GM18499 (cell line): ENCODE results near the gene RDM1.
"Not testable (repeated sequence)": the region's sequence is repeated elsewhere in the genome, so short reads cannot be mapped to it uniquely, and the experiment has no call there.

Source experiments
- ATAC-seq: cut with Tn5 transposase; IDR thresholded peaks from one replicate; pipeline ENCODE4 v1.9.1; 2021; ENCODE audit warnings: moderate number of reproducible peaks; ENCODE audit not compliant: insufficient read depth, unreplicated experiment

The RDM1 gene

DNA sequence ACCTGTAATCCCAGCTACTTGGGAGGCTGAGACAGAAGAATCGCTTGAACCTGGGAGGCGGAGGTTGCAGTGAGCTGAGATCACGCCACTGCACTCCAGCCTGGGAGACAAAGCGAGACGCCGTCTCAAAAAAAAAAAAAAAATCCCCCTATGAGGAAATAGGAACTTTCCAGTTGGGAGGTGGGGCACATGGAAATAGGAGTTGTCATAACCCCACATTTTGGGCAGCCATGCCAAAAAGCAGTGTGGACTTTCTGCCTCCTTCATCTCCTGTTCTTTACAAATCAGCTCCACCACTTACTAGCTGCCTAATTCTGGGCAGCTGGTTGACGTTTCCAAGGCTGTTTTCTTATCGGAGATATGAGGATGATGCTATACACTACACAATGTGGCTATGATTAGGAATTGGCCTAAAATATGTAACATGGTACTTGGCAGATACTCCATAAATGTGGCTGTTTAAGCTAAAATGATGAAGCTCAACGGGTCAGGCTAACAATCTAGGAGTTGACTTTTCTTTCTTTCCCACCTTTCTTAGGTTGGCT, 28.9 kb downstream of the RDM1 start:
- no peak for ATAC-seq

DNA sequence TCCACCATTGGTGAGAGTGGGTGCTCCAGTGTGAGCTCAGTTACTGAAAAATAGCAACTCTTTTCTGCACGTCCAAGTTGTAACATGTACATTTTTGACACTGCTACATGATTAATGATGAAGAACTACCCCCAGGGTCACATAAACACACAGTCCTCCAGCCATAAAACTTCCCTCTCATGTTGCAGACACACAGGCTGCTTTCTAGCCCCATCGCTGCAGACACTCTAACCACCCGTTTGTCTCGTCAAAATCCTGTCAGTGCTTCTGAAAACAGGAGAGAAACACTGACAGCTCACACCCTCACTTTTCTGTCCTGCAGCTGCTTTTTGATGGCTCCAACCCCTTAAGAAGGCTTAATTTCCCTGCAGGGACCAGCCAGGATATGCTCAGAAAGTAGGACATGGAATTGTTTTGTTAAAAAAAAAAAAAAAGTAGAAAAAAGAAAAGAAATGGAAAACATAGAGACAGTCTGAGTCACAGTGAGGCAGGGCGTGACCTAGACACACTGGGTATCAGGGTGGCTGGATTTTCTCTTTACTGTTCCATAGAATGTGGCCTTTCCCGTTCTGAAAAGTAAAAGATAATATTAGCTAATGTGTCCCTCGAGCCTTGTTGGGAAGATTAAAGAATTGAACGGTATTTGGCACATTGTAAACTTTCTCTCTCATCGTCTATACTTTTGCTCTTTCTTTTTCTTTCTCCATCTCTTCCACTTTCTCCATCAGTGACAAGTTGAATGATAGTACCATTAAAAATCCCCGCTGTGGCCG, 29.7 kb downstream of the RDM1 start:
- ATAC-seq, result no peak

DNA sequence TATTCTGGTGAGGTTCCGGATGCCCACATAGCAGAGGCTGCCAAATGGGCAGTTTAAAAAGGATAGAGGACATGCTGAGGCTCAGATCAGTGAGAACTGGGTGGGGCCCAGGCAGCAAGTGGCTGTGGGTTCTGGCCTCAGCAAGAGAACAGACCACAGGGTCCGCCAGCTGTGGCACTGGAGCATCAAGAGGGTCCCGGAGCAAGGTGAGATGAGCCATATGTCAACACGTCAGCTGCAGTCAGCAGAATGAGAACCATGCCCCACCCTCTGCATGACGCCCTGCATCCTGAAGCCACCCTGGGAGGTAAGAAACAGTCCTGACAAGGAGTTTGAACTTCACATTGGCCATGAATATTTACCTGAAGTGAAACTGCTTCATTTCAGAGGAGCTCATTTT, 30.3 kb downstream of the RDM1 start:
- no peak for ATAC-seq

GRCh38 chr17:35898283-35899070, 32.1 kb downstream of the RDM1 start:
- ATAC-seq, result no peak

- ATAC-seq, result not testable (repeated sequence)
Observed at GRCh38 chr17:35897772-35898171, 32.8 kb downstream of the RDM1 start.

- no peak for ATAC-seq
Observed at GRCh38 chr17:35895636-35896587, 34.7 kb downstream of the RDM1 start.

GRCh38 chr17:35894206-35894605, 36.4 kb downstream of the RDM1 start:
- ATAC-seq, result no peak

GRCh38 chr17:35893751-35894150, 36.8 kb downstream of the RDM1 start:
- ATAC-seq, result no peak

GRCh38 chr17:35892091-35893035, 38.2 kb downstream of the RDM1 start:
- ATAC-seq, result no peak

DNA sequence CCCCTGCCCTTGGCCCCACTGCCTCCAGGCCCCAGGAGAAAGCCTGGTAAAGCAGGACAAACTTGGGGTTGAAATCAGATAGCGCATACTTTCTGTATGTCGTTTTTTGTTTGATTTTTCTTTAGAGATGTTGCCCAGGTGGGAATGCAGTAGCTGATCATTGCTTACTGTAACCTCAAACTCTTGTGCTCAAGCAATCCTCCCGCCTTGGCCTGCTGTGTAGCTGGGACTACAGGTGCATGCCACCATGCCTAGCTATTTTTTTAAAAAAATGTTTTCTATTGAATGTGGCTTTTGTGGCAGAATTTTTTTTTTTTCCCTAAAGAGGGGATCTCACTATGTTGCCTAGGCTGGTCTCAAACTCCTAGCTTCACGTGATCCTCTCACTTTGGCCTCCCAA, 39.3 kb downstream of the RDM1 start:
- ATAC-seq, result no peak

DNA sequence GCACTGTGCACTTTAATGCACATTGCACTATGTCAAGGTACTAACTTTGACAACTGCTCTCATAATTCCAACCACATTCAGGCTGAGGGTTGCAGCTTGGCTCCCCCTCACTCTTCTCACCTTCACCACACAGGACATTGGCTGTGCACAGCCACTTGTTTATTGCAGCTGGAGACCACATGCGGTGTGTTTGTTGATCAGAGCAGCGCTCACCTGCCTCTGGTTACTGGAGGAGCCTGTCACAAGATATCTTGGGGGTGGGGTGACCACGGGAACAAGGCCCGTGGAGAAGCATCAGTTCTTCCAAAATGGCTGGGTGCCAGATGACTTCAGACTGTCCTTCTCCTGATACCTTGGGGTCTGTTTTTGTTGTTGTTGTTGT, 39.8 kb downstream of the RDM1 start:
- no peak for ATAC-seq

GRCh38 chr17:35889818-35890773, 40.5 kb downstream of the RDM1 start:
- ATAC-seq, result no peak

DNA sequence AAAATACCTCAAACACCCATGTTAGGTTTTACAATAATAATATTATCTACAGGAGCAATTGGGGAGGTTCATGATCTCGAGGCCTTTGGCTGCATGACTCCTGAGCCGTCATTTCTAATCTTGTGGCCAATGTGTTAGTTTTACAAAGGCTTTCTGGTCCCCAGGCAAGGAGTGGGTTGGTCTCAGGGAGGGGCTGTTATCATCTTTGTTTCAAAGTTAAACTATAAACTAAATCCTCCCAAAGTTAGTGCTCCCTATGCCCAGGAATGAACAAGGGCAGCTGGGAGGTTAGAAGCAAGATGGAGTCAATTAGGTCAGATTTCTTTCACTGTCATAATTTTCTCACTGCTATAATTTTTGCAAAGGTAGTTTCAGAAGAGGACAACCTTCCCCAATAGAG, 41.3 kb downstream of the RDM1 start:
- no peak for ATAC-seq

GRCh38 chr17:35879773-35880654, 50.6 kb downstream of the RDM1 start, which contains the start of gene CCL5:
Gene CCL5 (minus strand): TSS chr17:35880360.
- ATAC-seq, result peak; percentile 85

GRCh38 chr17:35878361-35878760, 52.2 kb downstream of the RDM1 start:
- no peak for ATAC-seq

DNA sequence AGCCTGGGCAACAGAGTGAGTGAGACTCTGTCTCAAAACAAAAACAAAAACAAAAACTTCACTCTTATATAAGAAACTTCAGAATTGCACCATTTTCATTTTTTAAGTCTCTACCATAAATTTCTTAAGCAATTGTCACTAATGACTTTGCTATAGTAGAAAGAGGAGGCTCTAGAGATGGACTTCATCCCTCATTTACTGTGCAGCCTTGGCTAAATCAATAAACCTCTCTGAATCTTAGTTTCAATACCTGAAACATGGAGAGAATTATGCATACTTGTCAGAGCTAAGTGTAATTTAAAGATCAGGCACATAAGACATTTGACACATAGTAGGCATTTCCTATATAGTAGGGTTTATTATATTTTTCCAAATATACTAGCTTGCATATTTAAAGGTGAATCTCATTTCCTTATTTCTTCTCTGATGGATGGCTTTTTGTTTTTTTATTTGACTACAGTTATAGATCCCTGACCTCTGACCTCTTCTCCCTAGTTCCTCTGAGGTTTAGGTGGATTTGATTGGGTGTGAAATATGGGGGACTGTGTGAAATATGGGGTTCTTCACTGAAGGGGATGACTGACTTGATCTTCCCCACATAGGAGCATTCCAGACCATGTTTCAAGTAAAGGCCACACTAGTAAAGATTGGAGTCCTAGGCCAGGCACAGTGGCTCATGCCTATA, 53.1 kb downstream of the RDM1 start:
- no peak for ATAC-seq

DNA sequence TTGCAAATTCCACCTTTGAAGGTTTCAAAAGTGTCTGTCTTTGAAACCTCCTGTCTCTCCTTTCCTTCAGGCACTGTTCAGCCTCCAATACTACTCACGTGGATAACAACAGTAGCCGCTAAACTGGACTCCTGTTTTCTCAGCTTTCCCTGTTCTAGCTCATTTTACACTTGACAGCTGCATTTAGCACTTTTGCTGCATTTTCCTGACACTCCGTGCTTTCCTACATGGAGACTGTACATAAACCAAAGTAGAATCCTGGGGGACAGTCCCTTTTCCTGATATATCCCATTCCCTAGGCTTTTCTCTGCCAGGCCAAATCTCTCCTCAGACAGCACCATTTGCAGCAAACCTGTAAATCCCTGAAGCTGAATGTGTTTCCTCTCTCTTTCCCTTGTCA, 54.0 kb downstream of the RDM1 start:
- no peak for ATAC-seq
